GM18499 (cell line): Measurements from ENCODE around the gene SEC22C.
"Not testable (repeated sequence)": the region's sequence is repeated elsewhere in the genome, so short reads cannot be mapped to it uniquely, and the experiment has no call there.

Experiments
- ATAC-seq: cut with Tn5 transposase; IDR thresholded peaks from one replicate; pipeline ENCODE4 v1.9.1; 2021; ENCODE audit warnings: moderate number of reproducible peaks; ENCODE audit not compliant: insufficient read depth, unreplicated experiment

Gene SEC22C

GRCh38 chr3:42582474-42583070 is 805 bp upstream of the SEC22C start:
- ATAC-seq = no peak

DNA sequence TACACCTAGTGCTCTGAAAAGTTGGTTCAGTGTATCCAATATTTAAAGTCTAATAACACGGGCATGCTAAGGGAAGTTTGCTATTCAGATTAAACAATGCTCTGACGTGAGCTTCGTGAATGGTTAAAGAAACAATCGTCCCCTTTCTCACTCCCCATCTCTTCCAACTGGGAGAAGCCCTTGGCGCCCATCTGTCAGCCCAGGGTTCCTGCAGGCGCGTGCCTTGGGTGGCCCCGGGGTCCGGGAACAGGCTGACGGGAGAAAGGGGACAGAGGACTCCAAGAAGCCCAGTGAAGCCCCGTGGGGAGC is 413 bp downstream of the SEC22C start:
- ATAC-seq = no peak

DNA sequence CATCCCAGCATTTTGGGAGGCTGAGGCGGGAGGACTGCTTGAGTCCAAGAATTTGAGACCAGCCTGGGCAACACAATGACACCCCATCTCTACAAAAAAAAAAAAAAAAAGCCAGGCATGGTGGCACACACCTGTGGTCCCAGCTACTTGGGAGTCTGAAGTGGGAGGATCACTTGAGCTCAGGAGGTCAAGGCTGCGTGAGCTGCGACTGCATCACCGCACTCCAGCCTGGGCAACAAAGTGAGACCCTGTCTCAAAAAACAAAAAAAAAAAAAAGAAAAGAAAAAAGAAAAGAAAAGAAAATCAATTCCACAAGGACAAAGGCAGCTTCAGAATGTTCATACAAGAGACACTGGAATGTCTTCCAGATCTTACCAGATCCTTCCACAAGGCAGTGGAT is 2.4 kb downstream of the SEC22C start:
- not testable (repeated sequence) for ATAC-seq

GRCh38 chr3:42578054-42578453 is 3.7 kb downstream of the SEC22C start:
- ATAC-seq = no peak

- no peak for ATAC-seq
Observed at GRCh38 chr3:42575137-42575741, 6.5 kb downstream of the SEC22C start.

DNA sequence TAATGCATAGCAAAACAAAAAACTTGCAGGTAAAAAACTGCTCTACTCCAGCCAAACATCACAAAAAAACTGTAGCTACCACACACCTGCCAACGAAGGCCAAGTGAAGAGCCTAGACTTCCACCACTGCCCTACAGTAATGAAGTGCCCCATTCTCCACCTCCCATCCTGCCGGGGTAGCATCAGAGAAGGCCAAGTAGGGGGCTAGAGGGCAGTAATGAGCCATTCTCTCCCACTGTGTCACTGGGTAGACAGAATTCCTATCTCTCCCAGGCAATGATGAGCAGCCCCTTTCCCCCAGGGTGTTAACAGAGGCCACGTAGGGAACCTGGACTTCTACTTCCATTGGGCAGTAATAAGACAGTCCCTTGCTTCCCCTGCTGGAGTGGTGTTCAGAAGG is 9.5 kb downstream of the SEC22C start:
- no peak for ATAC-seq

GRCh38 chr3:42569593-42570142 is 12.1 kb downstream of the SEC22C start:
- ATAC-seq = no peak

DNA sequence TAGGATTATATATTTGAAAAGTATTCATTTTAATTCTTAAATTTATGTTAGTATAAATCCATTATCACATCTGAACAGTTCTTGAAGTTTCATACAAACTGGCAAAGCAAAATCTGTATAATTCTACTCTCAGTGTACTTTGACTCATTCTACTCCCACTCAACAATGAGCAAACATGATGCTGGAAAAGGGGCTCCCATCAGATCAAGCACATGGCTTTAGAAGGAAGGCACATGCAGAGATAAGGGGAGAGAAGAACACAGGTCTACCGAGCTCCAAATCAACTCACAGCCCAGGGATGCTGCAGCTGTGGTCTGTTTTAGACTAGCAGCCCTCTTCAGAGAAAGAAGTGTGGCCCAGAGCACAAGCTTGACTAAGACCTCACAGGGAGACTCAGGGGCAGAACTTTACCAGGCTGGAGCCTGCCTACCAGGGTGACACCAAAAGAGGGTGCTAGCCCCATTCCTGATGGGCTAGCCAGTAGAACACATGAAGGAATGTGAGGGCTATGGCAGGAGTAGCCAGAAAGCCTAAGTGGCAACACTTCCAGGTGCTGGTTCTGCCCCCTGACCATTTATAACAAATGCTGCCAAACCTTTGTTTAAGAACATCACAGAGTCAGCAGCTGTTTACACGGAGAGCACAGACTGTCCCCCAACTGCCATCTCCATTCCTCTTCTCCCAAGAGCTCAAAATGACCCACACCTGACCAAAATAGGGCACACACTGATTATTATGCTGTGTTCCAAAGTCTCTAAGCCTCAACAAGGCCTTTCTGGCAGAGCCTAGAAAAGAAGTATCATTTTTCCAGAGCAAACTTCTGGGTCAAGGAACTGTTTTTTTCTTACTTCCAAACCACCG is 19.5 kb downstream of the SEC22C start:
- ATAC-seq = no peak

GRCh38 chr3:42557854-42558253 is 23.9 kb downstream of the SEC22C start:
- no peak for ATAC-seq

GRCh38 chr3:42556817-42557216 is 24.9 kb downstream of the SEC22C start:
- ATAC-seq = not testable (repeated sequence)

- no peak for ATAC-seq
Observed at GRCh38 chr3:42556089-42556632, 25.6 kb downstream of the SEC22C start.

GRCh38 chr3:42552830-42553229 is 28.9 kb downstream of the SEC22C start:
- no peak for ATAC-seq

DNA sequence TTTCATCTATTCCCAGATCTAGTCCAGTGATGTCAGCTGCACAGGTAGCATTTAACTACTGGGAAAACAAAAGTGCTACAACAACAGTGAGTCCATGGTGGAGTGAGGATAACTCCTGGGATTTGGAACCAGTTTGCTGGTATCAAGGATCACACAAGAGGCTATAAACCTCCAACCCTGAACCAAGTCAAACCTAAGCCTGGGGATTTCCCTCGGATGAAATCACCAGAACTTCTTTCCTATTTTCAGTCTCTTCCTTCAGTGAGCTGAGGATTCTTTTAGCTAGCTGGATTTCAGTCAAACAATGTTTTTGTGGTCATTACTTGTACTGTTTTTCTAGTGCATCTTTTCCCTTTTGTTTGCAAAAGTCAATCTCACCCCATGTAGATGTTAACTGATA is 31.5 kb downstream of the SEC22C start:
- no peak for ATAC-seq

DNA sequence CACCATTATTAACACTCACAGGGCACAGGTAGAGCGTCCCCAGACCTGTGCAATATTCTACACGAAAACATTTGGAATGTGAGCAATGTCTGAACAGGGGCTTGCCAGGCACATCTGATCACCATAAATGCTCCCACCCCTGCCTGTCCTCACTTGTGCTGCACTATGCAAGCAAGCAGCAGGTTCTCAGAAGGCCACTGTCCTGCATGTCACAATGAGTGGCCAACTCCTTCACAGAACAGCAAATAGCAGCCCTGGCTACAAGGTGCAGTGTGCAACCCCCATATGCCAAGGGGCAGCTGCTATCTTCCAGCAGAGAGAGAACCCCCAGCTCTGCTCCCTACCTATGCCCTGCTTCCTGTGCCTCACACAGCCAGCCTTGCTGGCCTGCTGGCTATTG is 32.6 kb downstream of the SEC22C start:
- ATAC-seq = no peak

DNA sequence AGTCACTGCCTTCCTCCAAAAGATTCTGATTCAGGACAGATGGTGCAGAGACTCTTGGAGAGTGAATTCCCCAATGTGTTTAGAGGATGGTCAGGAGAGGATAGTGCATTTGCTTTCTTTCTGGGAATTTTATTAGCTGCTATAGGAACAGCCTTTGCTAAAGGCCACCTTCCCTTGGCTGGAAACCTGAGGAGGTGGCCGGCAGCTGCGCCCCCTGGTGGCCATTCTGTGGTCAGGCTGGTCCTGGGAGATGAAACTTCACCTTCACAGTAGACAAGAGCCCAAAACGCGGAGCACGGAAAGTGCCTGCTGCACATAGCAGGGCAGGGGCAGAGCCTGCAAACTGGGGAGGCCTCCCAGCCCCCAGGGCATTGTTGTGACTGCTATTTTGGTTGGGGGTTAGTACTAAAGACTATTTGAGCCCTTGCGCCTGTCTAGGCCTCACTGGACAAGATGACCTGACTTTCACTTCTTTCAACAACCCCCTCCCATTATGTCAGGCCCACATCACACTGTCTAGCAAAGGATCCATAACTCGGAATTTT is 34.3 kb downstream of the SEC22C start:
- ATAC-seq = no peak

- ATAC-seq = no peak
Observed at GRCh38 chr3:42546691-42547213, 35.0 kb downstream of the SEC22C start.

DNA sequence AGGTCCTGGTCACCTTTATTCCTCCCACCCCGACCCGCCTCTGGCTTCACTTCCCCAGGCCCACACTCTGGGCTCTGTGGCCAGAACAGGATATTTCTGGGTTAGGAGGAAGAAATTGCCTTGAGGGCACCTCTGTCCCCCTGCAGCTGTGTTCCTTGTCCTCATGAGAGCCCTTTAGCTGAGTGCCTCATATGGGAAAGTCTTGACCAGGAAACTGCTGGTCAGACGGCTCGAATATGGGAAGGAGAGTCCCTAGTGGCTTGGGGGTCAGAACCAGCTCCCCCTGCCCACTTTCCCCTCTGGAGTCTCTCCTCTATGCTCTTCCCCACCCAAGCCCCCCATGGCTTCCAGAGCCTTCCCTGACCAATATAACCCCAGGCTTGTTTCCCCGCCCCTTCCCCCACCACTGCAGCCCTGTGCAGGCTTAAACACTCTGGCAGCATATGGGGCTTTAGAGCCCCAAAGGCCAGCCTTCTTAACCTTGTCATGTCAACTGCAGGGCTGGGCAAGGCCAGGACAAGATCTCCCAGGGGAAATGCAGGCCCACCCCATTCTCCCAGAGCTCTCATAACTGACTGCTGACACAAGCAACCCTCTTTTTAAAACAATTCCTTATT is 36.4 kb downstream of the SEC22C start:
- ATAC-seq = no peak

DNA sequence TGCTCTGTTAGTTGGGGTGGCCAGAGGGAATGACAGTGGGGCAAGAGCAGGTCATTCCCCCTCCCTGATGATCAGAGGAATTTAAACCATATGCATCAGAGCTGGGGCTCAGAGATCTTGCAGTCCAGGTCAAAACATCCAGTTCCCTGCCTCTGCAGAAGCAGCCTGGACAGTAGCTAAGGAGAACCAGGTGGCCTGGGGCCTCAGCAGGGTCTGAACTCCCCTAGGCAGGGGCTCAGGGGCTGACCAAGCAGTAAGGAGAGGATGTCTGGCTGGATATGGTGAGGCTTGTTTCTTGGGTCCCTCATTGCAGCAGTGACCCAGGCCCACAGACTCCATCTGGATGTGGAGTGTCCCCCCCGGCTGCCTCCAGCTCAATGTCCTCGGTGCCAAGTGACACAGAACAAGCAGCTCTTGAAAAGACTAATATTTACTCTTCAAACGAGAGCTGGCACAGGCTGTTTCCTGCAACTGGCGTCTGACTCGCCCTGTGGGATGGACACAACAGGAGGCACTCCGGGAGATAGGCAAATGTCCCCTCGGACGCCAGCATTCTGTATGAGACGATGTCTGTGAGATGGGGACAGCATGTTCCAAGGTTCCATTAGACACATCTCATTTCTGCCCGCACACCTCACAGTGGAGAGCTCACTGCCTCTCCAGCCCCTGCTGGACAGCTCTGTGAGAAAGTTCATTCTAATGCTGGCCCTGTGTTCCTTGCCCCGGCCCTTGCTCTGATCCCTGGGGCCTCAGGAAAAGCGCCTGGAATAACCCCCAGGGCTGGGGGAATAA is 37.1 kb downstream of the SEC22C start:
- ATAC-seq = no peak

GRCh38 chr3:42541079-42541478 is 40.7 kb downstream of the SEC22C start:
- no peak for ATAC-seq
